DND-41 (cell line): ENCODE data around the gene POU2F3.

Source experiments
- ATAC-seq: fragments of 200-7000 bp; cut with Tn5 transposase; 3 replicates; pipeline ENCODE4 v1.9.1; 2021; ENCODE audit warnings: low read depth; ENCODE audit not compliant: insufficient read depth
- DNase-seq: peaks from one replicate; pipeline ENCODE4 v3.0.0-alpha.2; 2020
- H2AFZ ChIP-seq: 2 replicates; pipeline ENCODE4 v1.6.0; 2012; ENCODE audit warnings: low read depth, low read length
- H3K27ac ChIP-seq: 2 replicates; pipeline ENCODE4 v1.5.1; 2012; ENCODE audit warnings: low read length, inconsistent platforms
- H3K27me3 ChIP-seq: fragments of 200-600 bp; sonication (generic); 2 replicates; pipeline ENCODE4 v1.6.0; 2012; ENCODE audit warnings: low read length, mild to moderate bottlenecking, inconsistent platforms; ENCODE audit not compliant: insufficient read depth, poor library complexity
- H3K36me3 ChIP-seq: 2 replicates; pipeline ENCODE4 v1.5.1; 2012; ENCODE audit warnings: low read length, inconsistent platforms; ENCODE audit not compliant: insufficient read depth
- H3K4me1 ChIP-seq: 2 replicates; pipeline ENCODE4 v1.5.1; 2012; ENCODE audit warnings: mild to moderate bottlenecking, low read length; ENCODE audit not compliant: insufficient read depth
- H3K4me2 ChIP-seq: 2 replicates; pipeline ENCODE4 v1.6.0; 2012; ENCODE audit warnings: mild to moderate bottlenecking, moderate library complexity, low read length, inconsistent platforms; ENCODE audit not compliant: insufficient read depth
- H3K4me3 ChIP-seq, 2 experiments: fragments of 200-600 bp in 1 of 2; shearing (Covaris generic) in 1 of 2; 2 replicates each; pipeline ENCODE4 v1.5.1; 2012 to 2016; ENCODE audit warnings: inconsistent platforms in 2 of 2, low read length in 2 of 2, mild to moderate bottlenecking in 2 of 2, low read depth in 1 of 2, moderate library complexity in 1 of 2
- H3K79me2 ChIP-seq: 2 replicates; pipeline ENCODE4 v1.6.0; 2012; ENCODE audit warnings: low read length, inconsistent platforms; ENCODE audit not compliant: insufficient read depth
- H3K9ac ChIP-seq: 2 replicates; pipeline ENCODE4 v1.6.0; 2012; ENCODE audit warnings: low read depth, mild to moderate bottlenecking, inconsistent platforms, low read length, moderate library complexity
- H3K9me3 ChIP-seq: 2 replicates; pipeline ENCODE4 v1.5.1; 2012; ENCODE audit warnings: low read length, moderate library complexity, mild to moderate bottlenecking, inconsistent platforms; ENCODE audit not compliant: insufficient read depth, severe bottlenecking
- H4K20me1 ChIP-seq: 2 replicates; pipeline ENCODE4 v1.6.0; 2012; ENCODE audit warnings: low read length; ENCODE audit not compliant: insufficient read depth
- CTCF ChIP-seq: IDR thresholded peaks from 2 replicates; pipeline ENCODE4 v1.5.1; 2012; ENCODE audit warnings: borderline replicate concordance, low read length, moderate library complexity, mild to moderate bottlenecking; ENCODE audit not compliant: poor library complexity, severe bottlenecking; ENCODE audit errors: extremely low read depth
- EZH2 ChIP-seq: IDR thresholded peaks from 3 replicates; pipeline ENCODE4 v1.6.1; 2012; ENCODE audit warnings: borderline replicate concordance, low read depth, mild to moderate bottlenecking, moderate library complexity, low read length, inconsistent platforms; ENCODE audit not compliant: severe bottlenecking

Gene POU2F3

GRCh38 chr11:120303004-120303637 lies 63.2 kb downstream of the POU2F3 start:
- no peaks in the 10 kb centered on the region for H3K36me3 ChIP-seq
- H3K79me2 ChIP-seq: no peaks in the 10 kb centered on the region
- peaks cover 27% of the 10 kb centered on the region for H4K20me1 ChIP-seq
- peak; percentile 60 for DNase-seq
- no peak overlapping the region for H3K4me3 ChIP-seq
- H3K27me3 ChIP-seq: peaks cover 30% of the 10 kb centered on the region
- H3K9me3 ChIP-seq: no peaks in the 10 kb centered on the region
- H2AFZ ChIP-seq: no peak overlapping the region
- no peak overlapping the region for H3K4me2 ChIP-seq
- no peak overlapping the region for H3K9ac ChIP-seq
- no peaks in the 10 kb centered on the region for H3K4me1 ChIP-seq
- no peak for TF ChIP-seq EZH2
- TF ChIP-seq CTCF: peak; percentile 97
- H3K27ac ChIP-seq: no peak overlapping the region
- peak; percentile 91 for ATAC-seq

GRCh38 chr11:120304526-120304925 lies 64.6 kb downstream of the POU2F3 start:
- Histone ChIP-seq H3K9me3 (no peaks in the 10 kb centered on the region), H4K20me1 (peaks cover 27% of the 10 kb centered on the region), H3K36me3 (no peaks in the 10 kb centered on the region), H3K9ac (no peak overlapping the region), H3K4me3 (no peak overlapping the region), H3K4me2 (no peak overlapping the region), H2AFZ (no peak overlapping the region), H3K27ac (no peak overlapping the region), H3K79me2 (no peaks in the 10 kb centered on the region), H3K27me3 (peaks cover 29% of the 10 kb centered on the region), H3K4me1 (no peaks in the 10 kb centered on the region)
- TF ChIP-seq EZH2 (no peak), CTCF (no peak)
- no peak for ATAC-seq
- no peak for DNase-seq

GRCh38 chr11:120305286-120305685 lies 65.3 kb downstream of the POU2F3 start:
- no peak overlapping the region for H3K4me3 ChIP-seq
- no peaks in the 10 kb centered on the region for H3K4me1 ChIP-seq
- DNase-seq: no peak
- TF ChIP-seq EZH2: no peak
- no peak for TF ChIP-seq CTCF
- no peak overlapping the region for H3K9ac ChIP-seq
- no peaks in the 10 kb centered on the region for H3K36me3 ChIP-seq
- no peaks in the 10 kb centered on the region for H3K9me3 ChIP-seq
- H3K27ac ChIP-seq: no peak overlapping the region
- H3K4me2 ChIP-seq: no peak overlapping the region
- H3K79me2 ChIP-seq: no peaks in the 10 kb centered on the region
- H4K20me1 ChIP-seq: peaks cover 25% of the 10 kb centered on the region
- no peak for ATAC-seq
- H3K27me3 ChIP-seq: peaks cover 34% of the 10 kb centered on the region
- H2AFZ ChIP-seq: no peak overlapping the region

GRCh38 chr11:120306519-120307242 lies 66.7 kb downstream of the POU2F3 start:
- H3K27me3 ChIP-seq: peaks cover 37% of the 10 kb centered on the region
- H3K4me1 ChIP-seq: no peaks in the 10 kb centered on the region
- H4K20me1 ChIP-seq: peaks cover 25% of the 10 kb centered on the region
- no peak for TF ChIP-seq CTCF
- no peak for TF ChIP-seq EZH2
- no peaks in the 10 kb centered on the region for H3K79me2 ChIP-seq
- H2AFZ ChIP-seq: no peak overlapping the region
- H3K9me3 ChIP-seq: no peaks in the 10 kb centered on the region
- no peaks in the 10 kb centered on the region for H3K36me3 ChIP-seq
- H3K4me3 ChIP-seq: no peak overlapping the region
- no peak overlapping the region for H3K9ac ChIP-seq
- ATAC-seq (no peak), DNase-seq (no peak)
- H3K27ac ChIP-seq: no peak overlapping the region
- no peak overlapping the region for H3K4me2 ChIP-seq
